Endothelial cell (in vitro differentiated cells): Measurements from ENCODE around the gene DHRS7B. TPM values are rescaled to one million over a fixed set of nuclear protein-coding genes. Genes with fewer than 3 reads are reported as not detected.

Experiments used
- DNase-seq: peaks from one replicate; pipeline ENCODE4 v3.0.0; 2021; ENCODE audit warnings: low spot score
- H3K27ac Mint-ChIP-seq: one replicate; pipeline ENCODE4 v1.8.0; 2021; ENCODE audit warnings: mixed read lengths, inconsistent platforms; ENCODE audit not compliant: unreplicated experiment
- H3K27me3 Mint-ChIP-seq: one replicate; pipeline ENCODE4 v1.8.0; 2021; ENCODE audit warnings: mild to moderate bottlenecking, moderate library complexity, mixed read lengths, inconsistent platforms; ENCODE audit not compliant: unreplicated experiment
- H3K36me3 Mint-ChIP-seq: one replicate; pipeline ENCODE4 v1.8.0; 2021; ENCODE audit warnings: mild to moderate bottlenecking, low read depth, mixed read lengths, inconsistent platforms; ENCODE audit not compliant: unreplicated experiment
- H3K4me1 Mint-ChIP-seq: one replicate; pipeline ENCODE4 v1.8.0; 2021; ENCODE audit warnings: mild to moderate bottlenecking, mixed read lengths, inconsistent platforms; ENCODE audit not compliant: unreplicated experiment
- H3K4me3 Mint-ChIP-seq: one replicate; pipeline ENCODE4 v1.8.0; 2021; ENCODE audit warnings: mild to moderate bottlenecking, mixed read lengths, inconsistent platforms; ENCODE audit not compliant: unreplicated experiment
- H3K9me3 Mint-ChIP-seq: one replicate; pipeline ENCODE4 v1.8.0; 2021; ENCODE audit warnings: mixed read lengths, inconsistent platforms; ENCODE audit not compliant: unreplicated experiment
- total RNA-seq: library from RNA; stranded (reverse); fragmentation: NEBNext Ultra II Directional; extraction: Animal tissue kit (Norgen Biotek cat#: 25700); gene quantifications from one replicate; pipeline ENCODE4 v1.2.1, GENCODE V29; 2021; ENCODE audit not compliant: unreplicated experiment
- TF ChIP-seq, protein P1 (sequence below): fragments of 200-600 bp; sonication (generic); IDR thresholded peaks from one replicate; pipeline ENCODE4 v1.5.0; 2021; ENCODE audit warnings: antibody characterized with exemption; ENCODE audit not compliant: unreplicated experiment

Gene DHRS7B
- total RNA-seq, 1 donor from 2014 or later, result 31.0 TPM

DNA sequence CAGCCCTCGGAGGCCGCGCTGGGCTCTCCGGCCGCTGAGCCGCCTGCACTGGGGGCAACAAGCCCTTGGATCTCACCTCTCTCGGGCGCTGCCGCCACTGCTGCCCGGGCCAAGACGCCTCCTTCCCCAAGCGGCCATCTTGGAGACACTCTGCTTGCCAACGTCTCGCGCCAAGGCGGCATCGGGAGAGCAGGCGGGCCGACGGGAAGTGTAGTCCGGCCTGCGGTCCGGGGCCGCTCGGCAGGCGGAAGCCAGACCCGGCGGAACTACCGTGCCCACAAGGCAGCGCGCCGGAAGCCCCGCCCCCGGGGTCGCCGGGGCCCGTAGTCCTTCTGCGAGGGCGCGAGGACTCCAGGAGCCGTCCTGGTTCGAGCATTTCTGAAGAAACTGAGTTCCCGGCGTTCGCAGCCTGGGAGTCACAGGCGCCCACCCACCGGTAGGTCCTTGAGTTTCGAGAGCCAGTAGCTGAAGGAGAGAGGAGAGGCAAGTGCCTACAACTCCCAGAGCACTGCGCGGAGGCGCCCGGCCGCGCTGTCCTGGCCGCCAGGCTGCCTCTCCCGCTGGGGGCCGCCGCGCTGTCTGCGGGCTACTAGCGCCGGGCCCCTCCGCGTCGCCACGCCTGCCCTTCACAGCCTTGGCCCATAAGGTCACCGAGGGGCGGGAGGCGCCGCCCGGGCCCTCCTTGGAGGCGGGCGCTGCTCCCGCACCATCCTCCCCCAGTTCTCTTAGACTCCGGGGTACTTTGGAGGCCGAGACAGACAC is 87.4 kb downstream of the DHRS7B start, which contains the start of gene TMEM11:
TSS of gene TMEM11 (minus strand) at position 147 of the 762 bp plus-strand sequence. CDS start at position 138, 9 bp downstream.
- Mint-ChIP-seq H3K4me3 (peak within 1 kb of the TSS; percentile 98), H3K9me3 (no peaks in the 10 kb centered on the region), H3K27ac (peak within 1 kb of the TSS; percentile 95), H3K27me3 (peaks cover 16% of the 10 kb centered on the region), H3K4me1 (peaks cover 52% of the 10 kb centered on the region), H3K36me3 (peaks cover 19% of the 10 kb centered on the region)
- DNase-seq, result peak; percentile 97
- TF ChIP-seq, protein P1, sequence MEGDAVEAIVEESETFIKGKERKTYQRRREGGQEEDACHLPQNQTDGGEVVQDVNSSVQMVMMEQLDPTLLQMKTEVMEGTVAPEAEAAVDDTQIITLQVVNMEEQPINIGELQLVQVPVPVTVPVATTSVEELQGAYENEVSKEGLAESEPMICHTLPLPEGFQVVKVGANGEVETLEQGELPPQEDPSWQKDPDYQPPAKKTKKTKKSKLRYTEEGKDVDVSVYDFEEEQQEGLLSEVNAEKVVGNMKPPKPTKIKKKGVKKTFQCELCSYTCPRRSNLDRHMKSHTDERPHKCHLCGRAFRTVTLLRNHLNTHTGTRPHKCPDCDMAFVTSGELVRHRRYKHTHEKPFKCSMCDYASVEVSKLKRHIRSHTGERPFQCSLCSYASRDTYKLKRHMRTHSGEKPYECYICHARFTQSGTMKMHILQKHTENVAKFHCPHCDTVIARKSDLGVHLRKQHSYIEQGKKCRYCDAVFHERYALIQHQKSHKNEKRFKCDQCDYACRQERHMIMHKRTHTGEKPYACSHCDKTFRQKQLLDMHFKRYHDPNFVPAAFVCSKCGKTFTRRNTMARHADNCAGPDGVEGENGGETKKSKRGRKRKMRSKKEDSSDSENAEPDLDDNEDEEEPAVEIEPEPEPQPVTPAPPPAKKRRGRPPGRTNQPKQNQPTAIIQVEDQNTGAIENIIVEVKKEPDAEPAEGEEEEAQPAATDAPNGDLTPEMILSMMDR, result no peak

DNA sequence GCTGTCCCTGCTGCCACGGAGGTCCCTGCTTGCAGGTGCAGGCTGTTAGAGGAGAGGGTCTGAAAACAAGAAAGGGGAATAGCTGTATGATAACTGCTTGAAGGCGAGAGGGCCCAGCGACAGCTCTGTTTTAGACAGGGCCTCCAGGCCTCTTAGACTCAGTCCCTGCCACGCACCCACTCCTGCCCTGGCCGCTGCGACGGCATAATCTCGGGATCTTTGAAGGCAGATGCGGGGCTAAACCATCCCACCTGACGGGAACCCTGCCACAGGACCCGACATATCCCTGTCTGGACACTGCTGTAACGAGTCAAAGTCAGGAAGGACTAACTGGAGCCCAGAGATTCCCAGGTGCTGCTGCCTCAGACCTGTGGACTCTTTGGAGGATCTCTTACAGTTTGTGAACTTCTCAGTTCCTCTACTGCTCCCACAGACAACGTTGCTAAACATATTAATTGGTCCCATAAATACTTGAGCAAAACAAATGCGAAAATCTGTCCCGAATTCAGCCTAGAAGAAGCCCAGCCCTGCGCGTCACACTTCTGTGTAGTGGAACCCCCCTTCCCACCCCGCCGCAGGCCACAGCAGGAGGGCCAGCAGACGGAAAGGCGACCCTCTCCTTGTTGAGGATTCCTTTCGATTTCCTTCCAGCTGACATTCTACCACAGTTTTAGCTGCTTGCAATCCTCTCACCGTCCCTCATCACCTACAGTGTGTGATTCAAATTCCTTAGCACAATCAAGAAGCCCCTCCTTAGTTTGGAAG is 88.2 kb downstream of the DHRS7B start:
- TF ChIP-seq, protein P1, result no peak
- Mint-ChIP-seq H3K4me3 (peak overlapping the region; percentile 89), H3K9me3 (no peaks in the 10 kb centered on the region), H3K27ac (peak overlapping the region; percentile 78), H3K36me3 (peaks cover 18% of the 10 kb centered on the region), H3K4me1 (peaks cover 49% of the 10 kb centered on the region), H3K27me3 (peaks cover 16% of the 10 kb centered on the region)
- peak; percentile 31 for DNase-seq

DNA sequence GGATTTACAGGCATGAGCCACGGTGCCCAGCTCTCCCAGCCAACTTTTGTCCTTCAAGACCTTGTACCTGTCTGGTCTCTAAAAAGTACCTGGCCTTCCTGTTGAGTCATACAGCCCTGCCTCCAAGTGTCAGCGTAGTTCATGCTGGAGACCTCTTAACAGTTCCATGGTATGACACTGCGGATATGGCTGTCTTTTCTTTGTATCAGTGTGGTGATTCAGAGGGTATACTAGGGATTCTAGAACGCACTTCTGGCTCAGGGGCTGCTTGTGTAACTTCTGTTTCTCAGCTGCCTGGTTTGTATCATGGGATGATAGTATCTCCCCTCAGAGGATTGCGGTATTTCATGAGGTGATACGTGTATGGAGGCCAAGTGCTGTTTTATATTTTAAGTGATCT is 89.2 kb downstream of the DHRS7B start:
- Mint-ChIP-seq H3K27me3 (peaks cover 16% of the 10 kb centered on the region), H3K4me1 (peaks cover 43% of the 10 kb centered on the region), H3K27ac (peak overlapping the region; percentile 8), H3K36me3 (peaks cover 14% of the 10 kb centered on the region), H3K4me3 (peak overlapping the region; percentile 89), H3K9me3 (no peaks in the 10 kb centered on the region)
- no peak for DNase-seq
- TF ChIP-seq, protein P1, result no peak

DNA sequence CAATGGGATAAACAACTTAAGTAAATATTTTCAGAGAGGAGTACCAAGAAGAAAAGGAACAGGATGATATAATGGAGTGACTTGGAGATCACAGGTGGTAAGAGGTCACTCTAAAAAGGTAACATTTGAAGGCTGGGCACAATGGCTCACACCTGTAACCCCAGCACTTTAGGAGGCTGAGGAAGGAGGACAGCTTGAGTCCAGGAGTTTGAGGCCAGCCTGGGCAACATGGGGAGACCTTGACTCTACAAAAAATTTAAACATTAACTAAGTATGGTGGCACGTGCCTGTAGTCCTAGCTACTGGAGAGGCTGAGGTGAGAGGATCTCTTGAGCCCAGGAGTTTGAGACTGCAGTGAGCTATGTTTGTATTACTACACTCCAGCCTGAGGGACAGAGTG is 90.6 kb downstream of the DHRS7B start:
- Mint-ChIP-seq H3K4me3 (no peak overlapping the region), H3K27ac (no peak overlapping the region)

More for the DNA sequence above, 90.6 kb downstream of the DHRS7B start:
- Mint-ChIP-seq H3K36me3 (peaks cover 20% of the 10 kb centered on the region), H3K9me3 (no peaks in the 10 kb centered on the region), H3K27me3 (peaks cover 16% of the 10 kb centered on the region), H3K4me1 (peaks cover 32% of the 10 kb centered on the region)
- no peak for DNase-seq
- TF ChIP-seq, protein P1, result no peak
